ENCODE results near the gene WNT11. TPM values are rescaled to one million over a fixed set of nuclear protein-coding genes. Genes with fewer than 3 reads are reported as not detected.
A peak's percentile ranks its signal among the peaks of the same experiment; 100 is the strongest.

Gene WNT11
- total RNA-seq, 2 experiments from 2014 or later: 0.30 to 1.2 TPM

GRCh38 chr11:76208438-76209374, 2.4 kb upstream of the WNT11 start:
- Mint-ChIP-seq H3K27me3 (peaks cover 60% of the 10 kb centered on the region), H3K4me3 (peak overlapping the region; percentile 86), H3K4me1 (ENCODE audit: low read depth) (peaks cover 21% of the 10 kb centered on the region), H3K36me3 (ENCODE audit: low read depth) (no peaks in the 10 kb centered on the region), H3K27ac (no peak overlapping the region), H3K9me3 (no peaks in the 10 kb centered on the region)
- Histone ChIP-seq H3K4me1 (ENCODE audit: insufficient read depth, low read length) (peaks cover 56% of the 10 kb centered on the region), H3K36me3 (ENCODE audit: insufficient read depth, low read length) (no peaks in the 10 kb centered on the region), H3K27ac (ENCODE audit: low read depth in 1 of 2, low read length in 2 of 2) (no peak overlapping the region), H3K9me3 (ENCODE audit: control insufficient read depth in 1 of 2, insufficient read depth in 1 of 2, low read length in 2 of 2) (peaks cover 0 to 21% of the 10 kb centered on the region in 2 experiments), H3K27me3 (ENCODE audit: control insufficient read depth in 1 of 2, insufficient read depth in 2 of 2, low read length in 2 of 2) (peaks cover 47 to 72% of the 10 kb centered on the region in 2 experiments), H3K4me3 (ENCODE audit: low read length) (peak overlapping the region; percentile 65)
- ChIA-PET POLR2A (interaction anchor here (1.2 to 4.6 kb wide), 6 partner anchors 24 to 933 kb away, joined by 3 to 52 read pairs (median 5); no protein-coding TSS in a partner anchor), CTCF (interaction anchor here (0.6 to 5.1 kb wide), 21 partner anchors 10 to 396 kb away, joined by 3 to 86 read pairs (median 3); no protein-coding TSS in a partner anchor)
- DNase-seq (peak; percentile 64 to 88 (median 72)), ATAC-seq (ENCODE audit: poor library complexity) (peak; percentile 47)
- intact Hi-C loops (cut with DNase I, micrococcal nuclease): loop anchor here (1.0 to 10.0 kb wide), 7 partner anchors 27 to 474 kb away; partner anchors contain the start of genes EMSY (in 1 of the 2), GVQW3 (in 1 of the 2) and THAP12 (in 1 of the 2)
- TF ChIP-seq, protein P1, sequence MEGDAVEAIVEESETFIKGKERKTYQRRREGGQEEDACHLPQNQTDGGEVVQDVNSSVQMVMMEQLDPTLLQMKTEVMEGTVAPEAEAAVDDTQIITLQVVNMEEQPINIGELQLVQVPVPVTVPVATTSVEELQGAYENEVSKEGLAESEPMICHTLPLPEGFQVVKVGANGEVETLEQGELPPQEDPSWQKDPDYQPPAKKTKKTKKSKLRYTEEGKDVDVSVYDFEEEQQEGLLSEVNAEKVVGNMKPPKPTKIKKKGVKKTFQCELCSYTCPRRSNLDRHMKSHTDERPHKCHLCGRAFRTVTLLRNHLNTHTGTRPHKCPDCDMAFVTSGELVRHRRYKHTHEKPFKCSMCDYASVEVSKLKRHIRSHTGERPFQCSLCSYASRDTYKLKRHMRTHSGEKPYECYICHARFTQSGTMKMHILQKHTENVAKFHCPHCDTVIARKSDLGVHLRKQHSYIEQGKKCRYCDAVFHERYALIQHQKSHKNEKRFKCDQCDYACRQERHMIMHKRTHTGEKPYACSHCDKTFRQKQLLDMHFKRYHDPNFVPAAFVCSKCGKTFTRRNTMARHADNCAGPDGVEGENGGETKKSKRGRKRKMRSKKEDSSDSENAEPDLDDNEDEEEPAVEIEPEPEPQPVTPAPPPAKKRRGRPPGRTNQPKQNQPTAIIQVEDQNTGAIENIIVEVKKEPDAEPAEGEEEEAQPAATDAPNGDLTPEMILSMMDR (IDR thresholded peaks at IDR 0.05): peak; percentile 90

GRCh38 chr11:76207642-76208401, 1.5 kb upstream of the WNT11 start:
- ATAC-seq (ENCODE audit: poor library complexity): peak; percentile 78

More at GRCh38 chr11:76207642-76208401, 1.5 kb upstream of the WNT11 start:
- no peaks in the 10 kb centered on the region for H3K9me3 Mint-ChIP-seq
- H3K27me3 ChIP-seq (ENCODE audit: control insufficient read depth in 1 of 2, insufficient read depth in 2 of 2, low read length in 2 of 2): peaks cover 51 to 77% of the 10 kb centered on the region in 2 experiments
- H3K27ac Mint-ChIP-seq: no peak overlapping the region
- H3K27ac ChIP-seq (ENCODE audit: low read depth in 1 of 2, low read length in 2 of 2): no peak overlapping the region
- peaks cover 56% of the 10 kb centered on the region for H3K4me1 ChIP-seq (ENCODE audit: insufficient read depth, low read length)
- H3K4me1 Mint-ChIP-seq (ENCODE audit: low read depth): peaks cover 21% of the 10 kb centered on the region
- ChIA-PET CTCF (interaction anchor here (0.6 to 5.1 kb wide), 32 partner anchors 9 to 592 kb away, joined by 3 to 86 read pairs (median 4); no protein-coding TSS in a partner anchor), POLR2A (interaction anchor here (0.8 to 4.6 kb wide), 7 partner anchors 25 to 236 kb away, joined by 3 to 52 read pairs (median 6); partner anchors contain the start of gene EMSY)
- peaks cover 0 to 21% of the 10 kb centered on the region in 2 experiments for H3K9me3 ChIP-seq (ENCODE audit: control insufficient read depth in 1 of 2, insufficient read depth in 1 of 2, low read length in 2 of 2)
- intact Hi-C loops (cut with DNase I, micrococcal nuclease): loop anchor here (1.0 to 10.0 kb wide), 9 partner anchors 27 to 474 kb away; partner anchors contain the start of genes EMSY (in 1 of the 2), GVQW3 (in 1 of the 2) and THAP12 (in 1 of the 2)
- peak overlapping the region; percentile 65 for H3K4me3 ChIP-seq (ENCODE audit: low read length)
- no peaks in the 10 kb centered on the region for H3K36me3 Mint-ChIP-seq (ENCODE audit: low read depth)
- DNase-seq: peak; percentile 56 to 91 (median 74)
- TF ChIP-seq, protein P1 (IDR thresholded peaks at IDR 0.05): peak; percentile 96
- peak overlapping the region; percentile 86 for H3K4me3 Mint-ChIP-seq
- H3K36me3 ChIP-seq (ENCODE audit: insufficient read depth, low read length): no peaks in the 10 kb centered on the region
- peaks cover 59% of the 10 kb centered on the region for H3K27me3 Mint-ChIP-seq

Data from CD4-positive, alpha-beta T cell (primary cell).